DOHH2 (cell line): ENCODE data around the gene PYGB.

Experiments used
- H3F3A ChIP-seq: fragments of 200-600 bp; sonication (generic), shearing (Covaris generic); 2 replicates; pipeline ENCODE4 v1.6.0; 2016; ENCODE audit warnings: antibody characterized with exemption, mild to moderate bottlenecking; ENCODE audit not compliant: control insufficient read depth, insufficient read depth
- H3K27ac ChIP-seq: fragments of 200-600 bp; sonication (generic); 2 replicates; pipeline ENCODE4 v1.5.1; 2014; ENCODE audit warnings: low read depth, mild to moderate bottlenecking, low read length, moderate library complexity
- H3K27me3 ChIP-seq: fragments of 200-600 bp; sonication (generic); 2 replicates; pipeline ENCODE4 v1.6.1; 2014; ENCODE audit warnings: mild to moderate bottlenecking, low read length, mixed read lengths; ENCODE audit not compliant: control insufficient read depth
- H3K36me3 ChIP-seq: fragments of 200-600 bp; sonication (generic); 2 replicates; pipeline ENCODE4 v1.6.1; 2014; ENCODE audit warnings: mild to moderate bottlenecking, low read length, moderate library complexity, mixed read lengths; ENCODE audit not compliant: control insufficient read depth
- H3K4me1 ChIP-seq: fragments of 200-600 bp; sonication (generic); 2 replicates; pipeline ENCODE4 v1.6.1; 2014; ENCODE audit warnings: mild to moderate bottlenecking, low read length, mixed read lengths; ENCODE audit not compliant: control insufficient read depth
- H3K4me2 ChIP-seq: fragments of 200-600 bp; sonication (generic); 2 replicates; pipeline ENCODE4 v1.6.0; 2014; ENCODE audit warnings: mild to moderate bottlenecking, low read length, moderate library complexity
- H3K4me3 ChIP-seq: fragments of 200-600 bp; sonication (generic); 2 replicates; pipeline ENCODE4 v1.5.1; 2014; ENCODE audit warnings: mild to moderate bottlenecking, low read length, mixed read lengths
- H3K79me2 ChIP-seq: fragments of 200-600 bp; sonication (generic); 2 replicates; pipeline ENCODE4 v1.6.1; 2014; ENCODE audit warnings: mild to moderate bottlenecking, low read length, mixed read lengths; ENCODE audit not compliant: control insufficient read depth
- H3K9me2 ChIP-seq: fragments of 200-600 bp; sonication (generic); replicated peaks from 2 replicates; pipeline ENCODE4 v1.6.1; 2014; ENCODE audit warnings: mild to moderate bottlenecking, low read length, mixed read lengths; ENCODE audit not compliant: control insufficient read depth
- H3K9me3 ChIP-seq: fragments of 200-600 bp; sonication (generic); 2 replicates; pipeline ENCODE4 v1.6.1; 2014; ENCODE audit warnings: antibody characterized with exemption, low read length, mixed read lengths; ENCODE audit not compliant: control insufficient read depth, insufficient read depth
- H4K20me1 ChIP-seq: fragments of 200-600 bp; sonication (generic); 2 replicates; pipeline ENCODE4 v1.6.0; 2014; ENCODE audit warnings: low read depth, mild to moderate bottlenecking, antibody characterized with exemption, low read length, moderate library complexity; ENCODE audit not compliant: control insufficient read depth, insufficient read depth
- CTCF ChIP-seq: fragments of 200-600 bp; sonication (generic); IDR thresholded peaks from one replicate; pipeline ENCODE4 v1.5.1; 2014; ENCODE audit warnings: antibody characterized with exemption, mild to moderate bottlenecking, low read depth, low read length; ENCODE audit not compliant: poor library complexity, severe bottlenecking
- EZH2phosphoT487 ChIP-seq: fragments of 200-600 bp; sonication (generic); IDR thresholded peaks from 2 replicates; pipeline ENCODE4 v1.6.1; 2017; ENCODE audit warnings: borderline replicate concordance, mild to moderate bottlenecking, antibody characterized with exemption, low read length, moderate library complexity, mixed read lengths

Gene PYGB

GRCh38 chr20:25287631-25288290 is 39.9 kb downstream of the PYGB start:
- Histone ChIP-seq H3K4me2 (no peak overlapping the region), H3K4me1 (peaks cover 2% of the 10 kb centered on the region), H3K36me3 (peaks cover 11% of the 10 kb centered on the region; the same call in 1 of the 2 replicates), H4K20me1 (peaks cover 2% of the 10 kb centered on the region), H3K4me3 (no peak overlapping the region), H3F3A (no peaks in the 10 kb centered on the region), H3K9me2 (no peaks in the 10 kb centered on the region), H3K79me2 (no peaks in the 10 kb centered on the region), H3K9me3 (no peaks in the 10 kb centered on the region), H3K27ac (no peak overlapping the region), H3K27me3 (no peaks in the 10 kb centered on the region)
- TF ChIP-seq CTCF (no peak), EZH2phosphoT487 (no peak)

DNA sequence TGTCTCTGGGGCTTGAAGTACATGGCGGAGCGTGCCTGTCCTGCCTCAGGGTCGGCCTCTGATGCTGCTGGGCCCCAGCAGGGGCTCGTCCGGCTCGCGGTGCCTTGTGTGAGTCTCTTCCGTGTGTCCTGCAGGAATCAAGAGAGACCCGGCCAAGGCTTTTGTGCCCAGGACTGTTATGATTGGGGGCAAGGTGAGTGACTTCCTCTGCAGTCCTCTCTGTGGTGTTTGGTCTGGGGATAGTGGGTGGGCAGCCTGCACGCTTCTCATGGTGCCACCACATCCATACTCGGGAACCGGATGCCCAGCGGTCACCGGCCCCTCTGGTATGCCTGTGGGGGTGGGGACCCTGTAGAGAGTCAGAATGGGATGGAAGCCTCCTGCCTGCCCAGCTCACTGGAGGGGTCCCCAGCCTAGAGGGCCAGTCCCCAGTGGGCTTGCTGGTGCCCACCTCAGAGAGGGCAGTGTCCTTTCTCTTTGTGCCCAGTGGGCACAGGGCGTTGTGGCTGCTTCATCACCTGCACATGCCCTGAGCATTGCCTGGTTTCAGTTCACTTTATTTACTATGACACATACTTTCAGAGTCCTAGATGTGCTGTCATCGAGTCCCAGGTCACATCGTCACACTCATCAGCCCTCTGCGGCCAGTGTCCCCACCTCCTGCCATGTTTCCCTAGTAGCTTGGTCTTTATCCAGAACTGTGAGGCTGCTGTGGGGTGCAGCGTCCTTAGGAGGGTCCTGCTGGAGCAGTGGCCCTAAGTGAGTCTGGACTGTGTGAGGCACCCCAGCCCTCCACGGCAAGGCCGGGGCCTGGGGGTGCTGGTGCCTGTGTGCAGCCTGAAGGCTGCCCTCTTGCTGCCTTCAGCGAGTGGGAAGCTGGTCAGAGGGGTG is 40.7 kb downstream of the PYGB start:
- peaks cover 11% of the 10 kb centered on the region; the same call in 1 of the 2 replicates for H3K36me3 ChIP-seq
- no peak overlapping the region for H3K4me3 ChIP-seq
- H3K27ac ChIP-seq = no peak overlapping the region
- H3K9me2 ChIP-seq = no peaks in the 10 kb centered on the region
- no peaks in the 10 kb centered on the region for H3K9me3 ChIP-seq
- H3K4me2 ChIP-seq = no peak overlapping the region
- no peak for TF ChIP-seq CTCF
- TF ChIP-seq EZH2phosphoT487 = no peak
- no peaks in the 10 kb centered on the region for H3F3A ChIP-seq
- H3K79me2 ChIP-seq = no peaks in the 10 kb centered on the region
- no peaks in the 10 kb centered on the region for H3K27me3 ChIP-seq
- no peaks in the 10 kb centered on the region for H4K20me1 ChIP-seq
- no peaks in the 10 kb centered on the region for H3K4me1 ChIP-seq

- H3K27me3 ChIP-seq = no peaks in the 10 kb centered on the region
- TF ChIP-seq CTCF (no peak), EZH2phosphoT487 (no peak)
- H4K20me1 ChIP-seq = no peaks in the 10 kb centered on the region
- H3K27ac ChIP-seq = no peak overlapping the region
- no peaks in the 10 kb centered on the region for H3K79me2 ChIP-seq
- H3K4me3 ChIP-seq = no peak overlapping the region
- peaks cover 4% of the 10 kb centered on the region; the same call in 1 of the 2 replicates for H3K36me3 ChIP-seq
- H3F3A ChIP-seq = no peaks in the 10 kb centered on the region; the same call in 1 of the 2 replicates
- no peaks in the 10 kb centered on the region for H3K9me3 ChIP-seq
- H3K4me2 ChIP-seq = no peak overlapping the region
- H3K4me1 ChIP-seq = no peaks in the 10 kb centered on the region
- no peaks in the 10 kb centered on the region for H3K9me2 ChIP-seq
Observed at GRCh38 chr20:25289886-25290597, 42.2 kb downstream of the PYGB start.
